HFFc6 (cell line): Measurements from ENCODE around the gene TAF3. TPM values are rescaled to one million over a fixed set of nuclear protein-coding genes. Genes with fewer than 3 reads are reported as not detected.

Experiments used
- DNase-seq: peaks from one replicate; pipeline ENCODE4 v3.0.0-alpha.2; 2018
- H3K27ac Mint-ChIP-seq: 2 replicates; pipeline ENCODE4 v1.8.0; 2020; ENCODE audit warnings: mild to moderate bottlenecking, mixed read lengths
- H3K27me3 Mint-ChIP-seq: 2 replicates; pipeline ENCODE4 v1.8.0; 2021; ENCODE audit warnings: mild to moderate bottlenecking, moderate library complexity, mixed read lengths; ENCODE audit not compliant: insufficient read depth
- H3K36me3 Mint-ChIP-seq: 2 replicates; pipeline ENCODE4 v1.8.0; 2021; ENCODE audit warnings: low read depth, mixed read lengths
- H3K4me1 Mint-ChIP-seq: 2 replicates; pipeline ENCODE4 v1.8.0; 2020; ENCODE audit warnings: low read depth, mixed read lengths
- H3K4me3 Mint-ChIP-seq: 2 replicates; pipeline ENCODE4 v1.8.0; 2020; ENCODE audit warnings: mild to moderate bottlenecking, moderate library complexity, mixed read lengths
- H3K9me3 Mint-ChIP-seq: 2 replicates; pipeline ENCODE4 v1.8.0; 2020; ENCODE audit warnings: mild to moderate bottlenecking, mixed read lengths
- CTCF ChIP-seq: fragments of 200-600 bp; sonication (generic); IDR thresholded peaks from 2 replicates; pipeline ENCODE4 v1.5.0; 2021; ENCODE audit warnings: antibody characterized with exemption, mild to moderate bottlenecking
- total RNA-seq, 6 experiments: library from RNA; stranded (reverse); fragmentation: NEBNext Ultra II Directional; extraction: Animal tissue kit (Norgen Biotek cat#: 25700); gene quantifications; 2 replicates in 1 of 6; 3 replicates in 5 of 6; pipeline ENCODE4 v1.2.3, GENCODE V29; 2021

The TAF3 gene
- total RNA-seq, 6 experiments from 2014 or later, result 8.1 to 11.3 (median 9.7) TPM

GRCh38 chr10:7971949-7972348 is 153.6 kb downstream of the TAF3 start:
- Mint-ChIP-seq H3K27me3 (no peaks in the 10 kb centered on the region; the same call in 1 of the 2 replicates), H3K36me3 (peaks cover 5% of the 10 kb centered on the region; the same call in 1 of the 2 replicates), H3K27ac (no peak overlapping the region), H3K4me1 (peaks cover 5% of the 10 kb centered on the region; the same call in 1 of the 2 replicates), H3K4me3 (no peak overlapping the region), H3K9me3 (no peaks in the 10 kb centered on the region)
- no peak for DNase-seq
- TF ChIP-seq CTCF, result no peak

DNA sequence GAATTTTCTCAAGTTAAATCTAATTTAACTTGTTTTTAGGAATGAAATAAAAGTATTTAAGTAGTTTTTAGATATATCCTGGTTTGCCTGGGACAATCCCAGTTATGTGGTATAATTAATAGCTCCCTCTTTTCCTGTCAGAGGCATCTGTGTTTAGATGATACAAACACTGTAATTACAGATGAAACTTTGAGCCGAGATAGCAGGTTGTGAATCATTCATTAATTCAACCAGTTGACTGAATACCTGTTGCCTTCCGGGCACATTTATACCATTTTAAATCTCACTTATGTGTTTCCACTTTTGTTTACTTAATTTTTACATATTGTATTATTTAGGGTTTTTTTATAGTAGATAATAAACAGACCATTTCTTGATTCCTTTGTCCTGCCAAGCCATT is 154.1 kb downstream of the TAF3 start:
- H3K4me3 Mint-ChIP-seq, result no peak overlapping the region
- peaks cover 6% of the 10 kb centered on the region; the same call in 1 of the 2 replicates for H3K4me1 Mint-ChIP-seq
- H3K36me3 Mint-ChIP-seq, result peaks cover 5% of the 10 kb centered on the region; the same call in 1 of the 2 replicates
- no peaks in the 10 kb centered on the region for H3K9me3 Mint-ChIP-seq
- TF ChIP-seq CTCF, result no peak
- no peak for DNase-seq
- no peaks in the 10 kb centered on the region; the same call in 1 of the 2 replicates for H3K27me3 Mint-ChIP-seq
- H3K27ac Mint-ChIP-seq, result no peak overlapping the region

DNA sequence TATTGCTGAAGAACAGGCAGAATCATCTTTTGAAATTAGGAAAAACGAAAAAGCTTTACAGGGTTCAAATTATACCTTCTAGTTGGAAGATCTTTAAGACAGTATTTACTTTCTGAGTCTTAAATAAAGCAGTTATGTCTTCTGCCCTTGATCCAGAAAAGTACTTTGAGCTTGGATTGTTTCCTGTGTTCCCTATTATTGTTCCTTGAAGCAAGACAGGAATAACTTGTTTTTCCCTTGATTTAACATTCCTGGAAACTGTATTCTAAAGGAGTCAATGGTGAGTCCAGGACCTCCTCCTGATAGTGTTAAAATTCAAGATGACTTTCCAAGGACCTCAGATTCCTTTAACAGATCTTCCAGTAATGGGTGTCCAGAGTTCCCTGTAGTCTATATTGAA is 161.9 kb downstream of the TAF3 start:
- Mint-ChIP-seq H3K36me3 (no peaks in the 10 kb centered on the region; the same call in 1 of the 2 replicates), H3K27me3 (no peaks in the 10 kb centered on the region; the same call in 1 of the 2 replicates), H3K27ac (no peak overlapping the region), H3K9me3 (no peaks in the 10 kb centered on the region), H3K4me3 (no peak overlapping the region), H3K4me1 (peaks cover 8% of the 10 kb centered on the region)
- no peak for TF ChIP-seq CTCF
- DNase-seq, result no peak

- Mint-ChIP-seq H3K4me3 (no peak overlapping the region), H3K27me3 (no peaks in the 10 kb centered on the region; the same call in 1 of the 2 replicates), H3K4me1 (peaks cover 14% of the 10 kb centered on the region), H3K27ac (no peak overlapping the region), H3K9me3 (no peaks in the 10 kb centered on the region), H3K36me3 (0 out of 2 replicates have a peak, but pooled peaks cover 4% of the 10 kb centered on the region)
- DNase-seq, result no peak
- no peak for TF ChIP-seq CTCF
These were observed 164.4 kb downstream of the TAF3 start for GRCh38 chr10:7982727-7983126.

DNA sequence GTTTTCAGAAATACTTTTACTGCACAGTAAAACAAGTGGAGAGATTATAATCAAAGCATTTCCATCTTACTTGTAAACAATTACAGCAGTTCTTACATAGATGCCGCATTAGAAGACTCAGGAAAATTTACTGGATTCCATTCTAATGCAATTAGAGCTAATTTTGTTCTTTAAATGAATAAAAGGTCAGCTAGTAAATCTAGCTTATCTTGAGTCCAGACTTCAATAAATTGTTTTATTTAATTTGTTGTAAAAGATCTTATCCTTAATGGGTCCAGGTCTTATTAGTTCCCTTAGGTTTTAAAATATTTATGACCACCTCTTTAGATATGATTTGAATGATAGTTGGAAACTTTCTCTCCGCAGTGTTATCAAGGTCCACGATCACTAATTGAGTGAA is 166.0 kb downstream of the TAF3 start:
- no peak for TF ChIP-seq CTCF
- 0 out of 2 replicates have a peak, but pooled peaks cover 4% of the 10 kb centered on the region for H3K36me3 Mint-ChIP-seq
- H3K4me1 Mint-ChIP-seq, result peaks cover 11% of the 10 kb centered on the region; the same call in 1 of the 2 replicates
- H3K4me3 Mint-ChIP-seq, result no peak overlapping the region
- H3K27ac Mint-ChIP-seq, result no peak overlapping the region
- no peak for DNase-seq
- H3K27me3 Mint-ChIP-seq, result no peaks in the 10 kb centered on the region; the same call in 1 of the 2 replicates
- no peaks in the 10 kb centered on the region for H3K9me3 Mint-ChIP-seq
